GM18951 (cell line): ENCODE results near the gene BCDIN3D.

Source experiments
- POLR2A ChIP-seq: IDR thresholded peaks from 4 replicates; pipeline ENCODE4 v1.6.1; 2011; ENCODE audit warnings: mild to moderate bottlenecking; ENCODE audit not compliant: insufficient read length, insufficient read depth; ENCODE audit errors: extremely low read depth
- in situ Hi-C: fragments of 300-500 bp; cut with MboI; formaldehyde crosslinking; loops from one replicate; pipeline ENCODE4 v1.12.0; 2022; ENCODE audit warnings: low sequenced_read_pairs, mixed read lengths, inconsistent platforms; ENCODE audit not compliant: unreplicated experiment

BCDIN3D gene

DNA sequence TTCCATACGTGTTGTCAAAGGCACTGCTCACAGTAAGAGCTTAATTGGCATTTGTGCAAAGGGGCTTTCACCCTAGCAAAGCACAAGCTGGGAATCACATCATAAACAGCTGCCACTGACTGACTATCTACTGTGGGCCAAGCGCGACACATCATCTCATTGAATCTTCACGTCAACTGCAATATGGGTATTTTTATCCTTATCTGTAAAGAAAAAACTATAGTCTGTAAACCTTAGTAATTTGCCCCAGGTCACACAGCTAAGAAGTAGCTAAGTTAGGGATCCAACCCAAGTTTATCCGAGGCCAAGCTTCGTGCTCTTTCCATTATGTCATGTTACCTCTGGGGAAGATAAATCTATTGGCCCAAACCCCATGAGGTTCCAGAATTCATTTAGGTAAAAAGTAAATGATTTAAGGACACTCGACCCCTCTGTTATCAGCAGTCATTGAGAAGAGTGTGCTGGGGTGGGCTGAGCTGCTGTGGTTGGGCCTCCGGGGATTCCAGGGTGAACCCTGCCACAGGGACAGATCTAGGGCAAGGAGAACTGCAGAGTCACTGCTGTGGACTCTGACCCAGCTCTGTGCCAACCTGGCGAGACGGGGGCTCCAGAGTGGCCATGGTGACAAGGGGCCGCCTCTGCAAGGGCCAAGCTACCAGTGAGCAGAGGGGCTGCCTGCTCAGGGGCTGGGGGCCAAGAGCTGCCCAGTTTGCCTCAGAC is 42.3 kb downstream of the BCDIN3D start:
- no peak for TF ChIP-seq POLR2A
- in situ Hi-C loops = no loop called here

DNA sequence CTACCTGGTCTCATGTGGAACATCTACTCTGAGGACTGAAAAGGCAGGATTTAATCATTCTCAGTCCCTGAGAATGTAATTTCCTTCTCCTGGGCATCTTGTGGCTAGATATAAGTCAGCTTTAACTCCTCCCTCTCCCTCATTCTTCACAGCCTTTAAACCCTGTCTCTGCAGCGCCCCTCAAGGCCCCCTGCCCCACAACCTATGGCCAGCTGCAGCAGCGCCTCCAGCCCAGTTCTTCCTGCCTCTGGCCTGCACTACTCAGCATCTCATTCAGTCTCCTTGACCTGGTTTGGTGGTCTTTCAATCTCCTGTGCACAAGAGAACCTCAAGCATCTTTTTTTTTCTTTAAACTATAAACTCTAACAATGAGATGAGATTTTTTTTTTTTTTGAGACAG is 44.0 kb downstream of the BCDIN3D start:
- TF ChIP-seq POLR2A = no peak
- in situ Hi-C loops = no loop called here

- no peak for TF ChIP-seq POLR2A
- in situ Hi-C loops = no loop called here
These were observed 44.7 kb downstream of the BCDIN3D start for GRCh38 chr12:49798248-49798647.

DNA sequence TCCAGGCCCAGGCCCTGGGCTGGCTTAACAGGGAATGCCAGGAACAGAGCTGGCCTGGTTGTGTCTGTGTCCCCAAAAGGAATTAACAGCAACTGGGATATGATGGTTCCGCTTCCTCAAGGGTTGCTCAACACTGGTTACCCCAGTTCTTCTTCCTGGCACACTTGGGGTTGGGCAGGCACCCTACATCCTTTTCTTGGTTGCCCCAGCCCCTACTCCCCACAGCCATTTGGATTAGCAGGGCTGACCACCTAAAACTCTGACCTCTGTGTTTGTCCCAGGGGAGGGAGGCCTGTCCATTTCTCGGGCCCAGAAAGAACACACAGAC is 45.5 kb downstream of the BCDIN3D start:
- TF ChIP-seq POLR2A = no peak
- in situ Hi-C loops = no loop called here

GRCh38 chr12:49796606-49797448 is 46.1 kb downstream of the BCDIN3D start:
- no peak for TF ChIP-seq POLR2A
- in situ Hi-C loops = no loop called here

- in situ Hi-C loops = no loop called here
- TF ChIP-seq POLR2A = no peak
These were observed 46.8 kb downstream of the BCDIN3D start for GRCh38 chr12:49796155-49796554.

DNA sequence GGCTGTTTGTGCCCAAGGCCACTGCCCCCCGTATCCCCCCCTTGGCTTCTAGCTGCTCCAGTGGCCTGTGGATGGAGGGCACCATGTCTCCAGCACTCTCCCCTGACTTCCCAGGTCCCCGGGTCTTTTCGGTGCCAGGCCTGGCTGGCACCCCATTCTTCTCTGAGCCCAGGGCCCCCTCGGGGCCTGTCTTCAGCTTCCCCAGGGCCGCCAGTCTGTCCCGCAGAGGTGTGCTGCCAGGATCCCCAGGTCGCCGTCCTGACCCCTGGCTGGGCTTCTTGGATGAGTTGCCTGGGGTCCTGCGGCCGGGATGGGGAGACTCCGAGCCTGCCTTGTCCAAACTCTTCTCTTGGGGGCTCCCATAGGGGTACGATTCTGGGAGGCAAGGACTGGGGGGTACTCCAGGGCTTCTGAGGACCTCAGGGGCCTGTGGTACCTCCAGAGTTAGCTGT is 47.2 kb downstream of the BCDIN3D start:
- in situ Hi-C loops = no loop called here
- TF ChIP-seq POLR2A = no peak

DNA sequence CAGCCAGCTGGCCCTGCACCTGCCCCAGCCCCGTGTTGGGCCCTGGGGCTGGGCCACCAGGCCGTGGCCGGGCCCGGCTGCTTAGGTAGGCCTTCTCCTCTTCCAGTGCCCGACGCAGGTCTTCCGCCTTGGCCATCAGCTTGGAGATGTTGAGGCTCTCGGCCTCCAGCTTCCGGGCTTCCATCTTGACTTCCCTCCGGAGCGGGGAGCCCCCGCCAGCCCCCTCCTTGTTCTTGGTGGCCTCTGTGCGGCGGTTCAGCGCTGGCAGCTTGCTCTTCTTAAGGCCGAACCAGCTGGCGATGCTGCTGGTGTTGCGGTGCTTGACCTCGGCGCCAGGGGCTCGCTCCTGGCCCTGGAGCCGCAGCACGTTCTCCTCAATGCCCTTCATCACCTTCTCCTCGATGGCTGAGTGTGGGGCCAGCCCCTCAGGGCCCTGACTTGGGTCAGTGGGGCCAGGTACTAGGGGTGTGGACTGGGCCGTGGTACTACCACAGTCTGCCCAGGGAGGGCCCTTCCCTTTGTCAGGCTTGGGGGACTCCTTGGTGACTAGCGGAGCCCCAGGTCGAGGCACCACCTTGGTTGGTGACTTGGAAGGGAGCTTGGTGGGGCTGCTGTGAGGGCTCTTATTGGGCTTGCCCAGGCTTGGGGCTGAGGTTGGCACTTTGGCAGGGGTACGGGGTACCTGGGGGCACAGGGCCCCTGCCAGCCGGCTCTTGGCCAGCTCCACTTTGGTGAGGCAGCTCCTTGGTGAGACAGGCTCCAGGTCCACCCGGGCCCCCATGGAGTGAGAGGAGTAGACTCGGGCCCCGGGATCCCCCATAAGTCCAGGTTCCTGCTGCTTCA is 47.9 kb downstream of the BCDIN3D start:
- in situ Hi-C loops = no loop called here
- no peak for TF ChIP-seq POLR2A

DNA sequence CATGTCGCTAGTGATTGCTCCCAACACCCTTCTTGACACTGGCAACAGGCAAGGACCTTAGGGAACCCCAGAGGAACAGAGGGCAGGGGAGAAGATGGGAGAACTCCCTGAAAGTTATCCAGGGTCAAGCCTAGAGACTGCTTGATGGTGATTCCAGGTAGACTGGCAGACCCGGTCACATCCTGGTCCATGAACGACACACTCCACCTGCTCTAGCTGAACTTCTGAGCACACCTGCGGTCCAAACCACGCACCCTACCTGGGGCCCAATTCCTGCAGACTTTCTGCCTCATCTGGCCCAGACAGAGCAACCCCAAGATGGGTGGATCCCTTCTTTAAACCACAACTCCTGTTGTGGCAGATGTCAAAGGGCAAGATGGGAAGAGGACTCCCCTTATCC is 48.9 kb downstream of the BCDIN3D start:
- in situ Hi-C loops = no loop called here
- no peak for TF ChIP-seq POLR2A

GRCh38 chr12:49793620-49794019 is 49.3 kb downstream of the BCDIN3D start:
- TF ChIP-seq POLR2A = no peak
- in situ Hi-C loops = no loop called here

DNA sequence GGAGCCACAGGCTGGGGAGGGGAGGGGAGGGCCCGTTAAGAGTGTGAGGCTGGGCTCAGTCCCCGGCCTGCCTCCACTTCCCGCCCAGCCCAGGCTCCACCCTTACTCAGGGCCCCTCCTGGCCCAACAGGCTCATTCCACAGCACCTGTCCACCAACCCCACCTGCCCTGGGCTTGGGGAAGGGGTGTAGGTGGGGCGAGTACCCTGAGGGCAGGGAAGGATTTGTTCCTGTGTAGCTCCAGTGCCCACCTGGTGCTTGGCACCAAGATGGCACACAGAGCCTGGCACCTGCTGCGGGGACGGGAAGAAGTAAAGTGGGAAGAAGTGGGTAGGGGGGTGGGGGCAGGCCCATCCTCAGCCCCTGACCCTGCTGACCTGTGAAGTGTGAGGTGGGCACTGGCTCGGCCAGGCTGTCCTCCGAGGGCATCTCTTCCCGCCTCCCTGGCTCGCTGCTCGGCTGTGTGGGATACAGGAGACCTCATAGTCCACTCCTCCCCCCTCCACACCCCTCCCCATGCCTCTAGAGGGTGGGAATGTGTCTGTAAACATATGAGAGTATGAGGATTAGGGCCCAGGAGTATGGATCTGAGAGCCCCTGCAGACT is 49.8 kb downstream of the BCDIN3D start:
- no peak for TF ChIP-seq POLR2A

GRCh38 chr12:49792181-49792970 is 50.5 kb downstream of the BCDIN3D start:
- no peak for TF ChIP-seq POLR2A
- in situ Hi-C loops = no loop called here

More for the DNA sequence above, 49.8 kb downstream of the BCDIN3D start:
- in situ Hi-C loops = no loop called here

GRCh38 chr12:49791700-49792099 is 51.2 kb downstream of the BCDIN3D start:
- in situ Hi-C loops = no loop called here
- TF ChIP-seq POLR2A = no peak
